Measurements from ENCODE around the gene TMEM187.

Gene TMEM187

GRCh38 chrX:153963546-153963945 lies 9.0 kb upstream of the TMEM187 start:
- H3K27ac ChIP-seq = no peak overlapping the region
- TF ChIP-seq ZFX (IDR thresholded peaks at IDR 0.05; ENCODE audit: borderline replicate concordance) (no peak), CTCF (IDR thresholded peaks at IDR 0.05) (no peak)

GRCh38 chrX:153964105-153964504 lies 8.4 kb upstream of the TMEM187 start:
- no peak overlapping the region for H3K27ac ChIP-seq
- TF ChIP-seq CTCF (IDR thresholded peaks at IDR 0.05) = no peak
- TF ChIP-seq ZFX (IDR thresholded peaks at IDR 0.05; ENCODE audit: borderline replicate concordance) = no peak

- H3K27ac ChIP-seq = no peak overlapping the region
- TF ChIP-seq CTCF (IDR thresholded peaks at IDR 0.05) (no peak), ZFX (IDR thresholded peaks at IDR 0.05; ENCODE audit: borderline replicate concordance) (no peak)
These were observed 7.1 kb upstream of the TMEM187 start for GRCh38 chrX:153965406-153965805.

- TF ChIP-seq ZFX (IDR thresholded peaks at IDR 0.05; ENCODE audit: borderline replicate concordance) = no peak
- H3K27ac ChIP-seq = no peak overlapping the region
These were observed 6.3 kb upstream of the TMEM187 start for GRCh38 chrX:153966283-153966688.

GRCh38 chrX:153966841-153967535 lies 5.6 kb upstream of the TMEM187 start:
- H3K27ac ChIP-seq = no peak overlapping the region
- TF ChIP-seq CTCF (IDR thresholded peaks at IDR 0.05) (no peak), ZFX (IDR thresholded peaks at IDR 0.05; ENCODE audit: borderline replicate concordance) (no peak)

- TF ChIP-seq ZFX (IDR thresholded peaks at IDR 0.05; ENCODE audit: borderline replicate concordance) = no peak
- TF ChIP-seq CTCF (IDR thresholded peaks at IDR 0.05) = no peak
- H3K27ac ChIP-seq = no peak overlapping the region
These were observed 4.9 kb upstream of the TMEM187 start for GRCh38 chrX:153967536-153968224.

- H3K27ac ChIP-seq = no peak overlapping the region
These were observed 4.3 kb upstream of the TMEM187 start for GRCh38 chrX:153968255-153968654.

More at GRCh38 chrX:153968255-153968654, 4.3 kb upstream of the TMEM187 start:
- TF ChIP-seq ZFX (IDR thresholded peaks at IDR 0.05; ENCODE audit: borderline replicate concordance) (no peak), CTCF (IDR thresholded peaks at IDR 0.05) (no peak)

Measured in 22Rv1 (cell line).